Caki2 (cell line): ENCODE measurements around the gene SNRNP70. TPM values are rescaled to one million over a fixed set of nuclear protein-coding genes. Genes with fewer than 3 reads are reported as not detected.
A peak's percentile ranks its signal among the peaks of the same experiment; 100 is the strongest.

ENCODE experiments used
- DNase-seq: peaks from one replicate; pipeline ENCODE4 v3.0.0-alpha.2; 2015; ENCODE audit warnings: low read depth
- in situ Hi-C: cut with HindIII; loops from 2 replicates; pipeline ENCODE4 v1.10.0; 2016; ENCODE audit warnings: low sequenced_read_pairs, low pct_unique_long_range_greater_than_20kb, mixed read lengths
- total RNA-seq: library from RNA; depleted of rRNA; stranded (reverse); fragments of >200 nt; shearing (Covaris generic); gene quantifications from 2 replicates; pipeline ENCODE4 v1.2.3, GENCODE V29; 2014; ENCODE audit warnings: low replicate concordance; rRNA removed

Gene SNRNP70
- total RNA-seq, 1 experiment from 2014 or later, result 175 TPM

DNA sequence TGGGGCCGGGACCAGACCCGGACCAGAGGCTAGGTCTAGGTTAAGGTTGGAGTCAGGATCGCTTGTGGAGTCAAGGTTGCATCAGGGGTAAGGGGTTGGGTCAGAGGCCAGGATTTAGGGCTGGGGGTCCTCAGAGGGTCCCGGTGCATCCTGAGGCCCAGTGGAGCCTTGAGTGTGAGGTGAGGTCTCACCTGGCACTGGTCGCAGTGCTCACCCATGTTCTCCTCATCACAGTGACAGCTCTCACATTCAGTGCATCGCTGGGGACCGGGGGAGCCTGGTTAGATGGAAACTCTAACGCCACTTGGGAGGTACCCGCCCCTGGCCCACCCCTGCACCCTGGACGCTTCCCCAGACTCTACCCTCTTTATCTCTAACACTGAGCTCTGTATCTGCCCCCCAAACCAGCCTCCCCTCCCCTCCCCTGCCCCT, 66.9 kb downstream of the SNRNP70 start:
- in situ Hi-C loops, result no loop called here
- no peak for DNase-seq

DNA sequence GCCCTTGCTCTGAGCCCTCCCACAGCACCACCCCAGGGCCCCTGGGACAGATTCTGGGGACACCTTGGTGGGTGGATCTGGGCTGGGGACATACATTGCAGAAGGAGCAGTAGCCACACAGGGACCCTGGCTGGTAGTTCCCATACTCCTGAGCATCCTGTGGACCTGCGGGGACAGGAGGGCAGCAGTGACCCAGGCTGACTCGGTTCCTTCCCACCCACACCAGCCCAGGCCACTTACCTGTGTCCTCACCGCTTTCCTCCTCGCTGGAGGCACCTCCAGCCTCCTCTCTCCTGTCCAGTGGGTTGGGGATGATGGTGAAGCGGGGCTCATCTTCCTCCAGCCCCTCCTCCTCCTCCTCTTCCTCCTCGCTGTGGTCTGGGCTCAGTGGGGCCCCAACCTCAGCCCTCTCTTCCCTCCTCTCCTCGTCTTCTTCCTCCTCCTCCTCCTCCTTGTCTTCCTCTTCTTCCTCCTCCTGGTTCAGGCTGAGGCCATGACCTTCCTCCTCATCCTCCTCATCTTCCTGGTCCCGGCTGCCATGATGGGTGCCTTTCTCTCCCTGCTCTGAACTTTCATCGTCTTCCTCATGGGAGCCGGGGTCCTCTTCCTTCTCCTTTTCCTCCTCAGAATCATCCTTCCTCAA, 68.0 kb downstream of the SNRNP70 start:
- no peak for DNase-seq
- in situ Hi-C loops, result no loop called here

DNA sequence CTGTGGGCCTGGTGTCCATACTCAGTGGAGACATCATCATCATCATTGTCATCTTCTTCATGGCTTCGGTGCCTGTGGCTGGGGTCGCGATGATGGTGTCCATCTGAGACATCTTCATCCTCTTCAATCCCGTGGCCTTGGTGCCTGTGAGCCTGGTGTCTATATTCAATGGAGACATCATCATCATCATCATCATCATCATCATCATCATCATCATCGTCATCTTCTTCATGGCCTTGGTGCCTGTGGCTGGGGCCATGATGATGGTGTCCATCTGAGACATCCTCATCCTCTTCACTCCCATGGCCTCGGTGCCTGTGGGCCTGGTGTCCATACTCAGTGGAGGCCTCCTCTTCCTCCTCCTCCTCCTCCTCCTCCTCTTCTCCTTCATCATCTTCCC, 69.0 kb downstream of the SNRNP70 start:
- no peak for DNase-seq
- in situ Hi-C loops, result no loop called here

DNA sequence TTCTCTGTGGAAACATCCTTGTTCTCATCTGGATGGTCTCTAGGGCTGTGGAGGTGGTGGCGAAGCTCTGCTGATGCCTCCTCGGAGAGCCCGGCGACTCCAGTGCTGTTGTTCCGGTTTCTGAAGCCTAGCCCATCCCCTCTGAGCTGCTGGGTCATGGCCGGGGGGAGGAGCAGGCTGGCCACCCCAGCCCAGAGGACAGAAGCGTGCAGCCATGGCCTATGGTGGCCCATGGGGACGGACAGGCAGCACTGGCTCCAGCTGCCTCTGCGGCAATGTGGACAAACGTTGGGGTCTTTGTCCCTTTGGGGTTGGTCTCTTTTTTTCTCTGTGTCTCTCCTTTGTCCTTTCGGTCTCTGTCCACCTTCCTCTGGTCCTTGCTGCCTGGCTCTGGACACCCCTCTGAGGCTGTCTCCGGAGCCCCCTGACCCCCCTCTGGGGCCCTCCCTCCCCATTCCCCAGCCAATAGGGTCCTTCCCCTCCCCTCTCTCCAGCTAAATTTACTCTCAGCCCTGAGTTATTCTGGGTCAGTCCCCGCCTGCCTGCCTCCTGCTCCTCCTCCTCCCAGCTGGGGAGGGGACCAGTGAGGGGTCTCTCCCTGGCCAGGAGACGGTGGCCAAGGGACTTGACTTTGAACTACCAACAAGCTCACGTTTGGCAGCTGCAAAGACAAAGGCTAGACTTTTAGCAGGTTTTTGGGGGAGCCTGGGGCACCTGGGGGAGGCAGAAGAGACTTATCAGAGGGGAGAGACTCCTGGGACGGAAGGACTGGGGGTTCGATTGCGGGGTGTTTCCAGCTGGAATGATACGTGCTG, 70.0 kb downstream of the SNRNP70 start, which contains the start of gene HRC:
TSS of gene HRC (minus strand) at position 392 of the 815 bp plus-strand sequence. CDS start at position 233, 159 bp downstream.
- DNase-seq, result no peak
- in situ Hi-C loops, result no loop called here

DNA sequence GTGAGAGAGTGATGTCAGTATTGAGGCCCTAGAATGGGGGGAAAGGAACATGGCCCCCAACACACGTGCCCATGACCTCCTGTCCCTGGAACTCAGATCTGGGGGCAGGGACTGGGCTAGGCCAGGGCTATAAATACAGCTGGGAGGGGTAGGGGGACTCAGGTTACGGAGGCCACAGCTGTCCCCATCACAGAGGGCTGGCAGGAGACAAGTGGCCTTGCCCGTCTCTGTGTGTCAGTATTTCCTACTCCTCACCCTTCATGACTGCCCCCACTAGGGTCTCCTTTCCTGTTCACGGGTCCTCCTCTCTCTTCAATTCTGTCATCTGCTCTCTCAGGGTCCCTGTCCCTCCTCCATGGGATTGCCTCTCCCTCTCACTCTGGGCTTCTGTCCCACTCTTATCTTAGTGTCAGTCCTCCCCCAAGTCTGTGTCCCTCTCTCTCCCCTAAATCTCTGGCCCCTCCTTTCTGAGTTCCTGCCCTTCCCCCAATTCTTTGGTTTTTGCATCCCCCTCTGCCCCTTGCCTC, 70.6 kb downstream of the SNRNP70 start:
- in situ Hi-C loops, result no loop called here
- DNase-seq, result no peak

DNA sequence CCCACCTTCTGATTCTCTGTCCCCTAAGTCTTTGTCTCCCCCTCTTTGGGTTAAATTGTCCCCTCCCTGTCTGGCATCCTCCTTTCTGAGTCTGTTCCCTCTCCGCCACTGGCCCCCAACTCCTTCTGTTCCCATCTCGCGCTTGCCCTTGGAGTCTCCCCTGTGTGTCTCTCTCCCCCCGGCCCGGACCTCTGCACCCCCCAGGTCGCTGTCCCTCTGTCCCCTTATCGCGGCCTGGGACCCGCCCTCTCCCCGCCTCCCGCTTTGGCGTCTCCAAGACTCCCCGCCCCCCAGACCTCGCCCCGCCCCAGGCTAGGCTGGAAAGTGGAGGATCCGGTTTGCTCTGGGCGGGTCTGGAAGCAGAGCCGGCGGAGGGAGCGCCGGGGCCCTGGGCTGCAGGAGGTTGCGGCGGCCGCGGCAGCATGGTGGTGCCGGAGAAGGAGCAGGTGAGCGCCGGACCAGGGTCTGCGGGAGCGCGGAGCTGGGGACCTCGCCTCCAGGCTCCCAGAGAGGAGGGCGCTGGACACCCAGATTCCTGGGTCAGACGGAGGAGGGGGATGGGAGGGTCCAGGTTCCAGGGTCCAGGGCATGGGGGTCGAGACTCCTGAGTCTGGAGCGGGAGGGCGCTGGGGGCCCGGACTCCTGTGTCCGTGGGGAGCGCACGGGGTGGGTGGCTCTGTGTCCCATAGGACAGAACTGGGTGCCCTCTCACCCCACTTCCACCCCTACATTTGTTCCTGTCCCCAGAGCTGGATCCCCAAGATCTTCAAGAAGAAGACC, 72.4 kb downstream of the SNRNP70 start, which contains the start of gene TRPM4:
TSS of gene TRPM4 (plus strand) at position 348 of the 780 bp plus-strand sequence. CDS start at position 423, 75 bp downstream.
- DNase-seq, result peak; percentile 72
- in situ Hi-C loops, result no loop called here

Other genes with a start within 250 kb of the SNRNP70 start
- 33.6 and 56.7 TPM in 2 replicates for gene HSD17B14, start 249.0 kb upstream of the SNRNP70 start, total RNA-seq
- gene PLEKHA4, start 216.8 kb upstream of the SNRNP70 start, total RNA-seq, result 0.70 and 11.5 TPM in 2 replicates
- 51.0 and 52.5 TPM in 2 replicates for gene PPP1R15A, start 213.0 kb upstream of the SNRNP70 start, total RNA-seq
- not detected in 2 replicates for gene TULP2, start 186.7 kb upstream of the SNRNP70 start, total RNA-seq
- 338 and 348 TPM in 2 replicates for gene NUCB1, start 185.1 kb upstream of the SNRNP70 start, total RNA-seq
- 1.6 and 4.4 TPM in 2 replicates for gene DHDH, start 151.8 kb upstream of the SNRNP70 start, total RNA-seq
- gene BAX, start 130.6 kb upstream of the SNRNP70 start, total RNA-seq, result 188 and 220 TPM in 2 replicates
- gene FTL, start 120.1 kb upstream of the SNRNP70 start, total RNA-seq, result 13,494 and 14,762 TPM in 2 replicates
- 31.3 and 32.3 TPM in 2 replicates for gene GYS1, start 92.1 kb upstream of the SNRNP70 start, total RNA-seq
- gene RUVBL2, start 91.6 kb upstream of the SNRNP70 start, total RNA-seq, result 493 and 608 TPM in 2 replicates
- not detected in 2 replicates for gene LHB, start 68.4 kb upstream of the SNRNP70 start, total RNA-seq
- gene CGB3, start 61.1 kb upstream of the SNRNP70 start, total RNA-seq, result not detected in 2 replicates
- 3.7 TPM in 1 of 2 replicates, not detected in the other for gene CGB2, start 53.6 kb upstream of the SNRNP70 start, total RNA-seq
- not detected in 2 replicates for gene CGB1, start 48.6 kb upstream of the SNRNP70 start, total RNA-seq
- gene CGB5, start 41.6 kb upstream of the SNRNP70 start, total RNA-seq, result not detected in 2 replicates
- 1.7 TPM in 1 of 2 replicates, not detected in the other for gene CGB8, start 36.3 kb upstream of the SNRNP70 start, total RNA-seq
- 1.7 and 4.1 TPM in 2 replicates for gene CGB7, start 27.7 kb upstream of the SNRNP70 start, total RNA-seq
- gene NTF4, start 20.6 kb upstream of the SNRNP70 start, total RNA-seq, result 4.0 TPM in 1 of 2 replicates, not detected in the other
- not detected in 2 replicates for gene KCNA7, start 12.8 kb upstream of the SNRNP70 start, total RNA-seq
- gene LIN7B, start 28.9 kb downstream of the SNRNP70 start, total RNA-seq, result 6.1 and 9.7 TPM in 2 replicates
- gene C19orf73, start 33.7 kb downstream of the SNRNP70 start, total RNA-seq, result 0.71 TPM in 1 of 2 replicates, not detected in the other
- gene PPFIA3, start 34.1 kb downstream of the SNRNP70 start, total RNA-seq, result 26.8 and 39.1 TPM in 2 replicates
- not detected in 2 replicates for gene HRC, start 69.9 kb downstream of the SNRNP70 start, total RNA-seq
- gene TRPM4, start 72.3 kb downstream of the SNRNP70 start, total RNA-seq, result 13.9 and 18.2 TPM in 2 replicates
- 0.90 and 1.6 TPM in 2 replicates for gene SLC6A16, start 239.7 kb downstream of the SNRNP70 start, total RNA-seq
- not detected in 2 replicates for gene CD37, start 250.0 kb downstream of the SNRNP70 start, total RNA-seq